ENCODE results near the gene PCGF6.
"Not testable (repeated sequence)": the region's sequence is repeated elsewhere in the genome, so short reads cannot be mapped to it uniquely, and the experiment has no call there.

The PCGF6 gene, protein sequence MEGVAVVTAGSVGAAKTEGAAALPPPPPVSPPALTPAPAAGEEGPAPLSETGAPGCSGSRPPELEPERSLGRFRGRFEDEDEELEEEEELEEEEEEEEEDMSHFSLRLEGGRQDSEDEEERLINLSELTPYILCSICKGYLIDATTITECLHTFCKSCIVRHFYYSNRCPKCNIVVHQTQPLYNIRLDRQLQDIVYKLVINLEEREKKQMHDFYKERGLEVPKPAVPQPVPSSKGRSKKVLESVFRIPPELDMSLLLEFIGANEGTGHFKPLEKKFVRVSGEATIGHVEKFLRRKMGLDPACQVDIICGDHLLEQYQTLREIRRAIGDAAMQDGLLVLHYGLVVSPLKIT

DNA sequence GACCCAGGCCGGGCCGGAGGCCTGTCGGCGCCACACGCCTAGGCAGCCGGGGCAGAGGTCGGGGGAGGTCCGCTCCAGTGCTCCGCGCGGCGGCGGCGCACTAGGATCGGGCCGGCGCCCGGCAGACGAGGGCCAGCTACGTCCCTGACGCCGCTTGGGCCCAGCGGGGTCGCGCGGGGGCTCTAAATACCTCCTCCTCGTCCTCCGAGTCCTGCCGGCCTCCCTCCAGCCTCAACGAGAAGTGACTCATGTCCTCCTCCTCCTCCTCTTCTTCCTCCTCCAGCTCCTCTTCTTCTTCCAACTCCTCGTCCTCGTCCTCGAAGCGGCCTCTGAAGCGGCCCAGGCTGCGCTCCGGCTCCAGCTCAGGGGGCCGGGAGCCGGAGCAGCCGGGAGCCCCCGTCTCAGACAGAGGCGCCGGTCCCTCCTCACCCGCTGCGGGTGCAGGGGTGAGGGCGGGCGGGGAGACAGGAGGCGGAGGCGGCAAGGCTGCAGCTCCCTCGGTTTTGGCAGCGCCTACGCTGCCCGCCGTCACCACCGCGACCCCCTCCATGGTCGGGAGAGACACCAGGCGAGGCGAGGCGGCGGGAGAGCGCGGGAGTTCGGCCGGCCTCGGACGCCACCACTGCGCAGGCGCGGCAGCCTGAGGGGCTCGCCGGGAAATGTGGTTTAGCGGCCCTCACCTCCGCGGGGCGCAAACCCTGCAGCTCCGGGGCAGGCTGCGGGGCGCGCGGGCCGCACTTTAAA, at the start of gene PCGF6:
TSS of gene PCGF6 (minus strand) at position 624 of the 744 bp plus-strand sequence. CDS start at position 550, 74 bp downstream.
- DNase-seq: no peak

DNA sequence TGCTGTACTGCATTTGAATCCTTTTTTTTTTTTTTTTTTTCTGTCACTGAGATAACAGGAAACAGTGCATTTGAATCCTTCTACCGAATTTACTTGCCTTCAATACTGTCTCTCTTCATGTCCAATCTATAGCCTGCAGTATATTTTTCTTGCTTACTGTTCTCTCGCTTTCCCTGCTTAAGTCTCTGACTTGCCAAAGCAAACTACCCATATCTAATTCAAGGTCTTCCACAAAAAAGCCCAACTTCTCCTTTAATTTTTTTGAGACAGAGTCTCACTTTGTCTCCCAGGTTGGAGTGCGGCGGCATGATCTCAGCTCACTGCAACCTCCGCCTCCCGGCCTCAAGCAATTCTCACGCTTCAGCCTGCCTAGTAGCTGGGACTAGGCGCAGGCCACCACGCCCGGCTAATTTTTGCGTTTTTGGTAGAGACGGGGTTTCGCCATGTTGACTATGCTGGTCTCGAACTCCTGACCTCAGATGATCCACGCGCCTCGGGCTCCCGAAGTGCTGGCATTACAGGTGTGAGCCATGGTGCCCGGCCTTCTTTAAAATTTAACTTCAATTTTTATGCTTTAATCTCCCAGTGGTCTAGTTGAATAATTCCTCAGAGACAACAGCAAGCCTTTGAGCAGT, 46.4 kb upstream of the PCGF6 start:
- DNase-seq: no peak

DNA sequence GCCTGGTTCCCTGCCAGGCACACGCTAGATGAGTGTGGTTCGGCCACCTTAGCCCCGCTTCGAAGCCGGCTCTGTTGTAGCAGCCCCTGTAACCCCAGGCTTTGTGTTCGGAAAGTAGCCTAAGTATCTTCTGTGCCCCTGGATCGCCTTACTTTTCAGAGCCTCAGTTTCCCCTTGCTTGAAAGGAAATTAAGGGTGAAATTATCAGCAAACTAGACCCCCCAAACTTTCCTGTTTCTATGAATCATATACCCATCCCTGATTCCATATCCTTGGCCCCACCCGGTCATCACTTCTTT, 45.8 kb upstream of the PCGF6 start:
- DNase-seq: no peak

DNA sequence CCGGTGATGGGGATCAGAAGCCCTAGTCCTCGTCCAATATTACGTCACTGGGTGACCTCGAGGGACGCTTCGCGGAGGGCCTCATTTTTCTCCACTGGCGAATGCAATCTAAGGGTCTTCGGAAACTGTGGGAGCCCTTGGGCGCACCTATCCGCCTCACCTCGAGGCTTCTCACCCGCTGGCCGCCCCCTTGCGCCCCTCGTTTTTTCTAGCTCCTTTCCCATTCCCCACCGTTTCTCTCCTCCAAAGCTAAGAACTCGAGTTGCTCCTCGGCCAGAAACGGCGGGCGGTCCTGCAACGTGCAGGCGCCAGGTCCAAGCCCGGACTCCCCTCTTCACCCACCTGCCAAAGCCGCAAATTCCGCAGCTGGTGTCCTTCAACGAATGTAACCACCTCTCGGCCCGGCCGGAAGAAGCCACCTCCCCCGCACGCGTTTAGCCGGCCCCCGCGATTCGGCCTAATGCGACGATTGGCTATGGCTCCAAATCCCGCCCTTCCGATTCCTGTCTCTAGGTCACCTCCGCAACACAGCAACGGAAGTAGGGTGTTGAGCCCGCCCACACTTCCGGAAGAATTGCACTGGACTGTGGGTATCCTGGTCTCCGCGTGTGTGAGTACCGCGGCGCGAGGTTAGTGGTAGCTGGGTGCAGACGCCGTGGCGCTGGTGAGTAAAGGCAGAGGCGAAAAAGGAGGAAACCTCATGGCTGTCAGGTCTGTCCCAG, 45.3 kb upstream of the PCGF6 start, which contains the start of the genes ATP5MK and PDCD11:
TSS of gene ATP5MK (minus strand) at position 409 of the 722 bp plus-strand sequence. CDS start 4,018 bp downstream, outside the sequence.
TSS of gene PDCD11 (plus strand) at position 560 of the 722 bp plus-strand sequence. CDS start 1,801 bp downstream, outside the sequence.
- DNase-seq: peak; percentile 90

DNA sequence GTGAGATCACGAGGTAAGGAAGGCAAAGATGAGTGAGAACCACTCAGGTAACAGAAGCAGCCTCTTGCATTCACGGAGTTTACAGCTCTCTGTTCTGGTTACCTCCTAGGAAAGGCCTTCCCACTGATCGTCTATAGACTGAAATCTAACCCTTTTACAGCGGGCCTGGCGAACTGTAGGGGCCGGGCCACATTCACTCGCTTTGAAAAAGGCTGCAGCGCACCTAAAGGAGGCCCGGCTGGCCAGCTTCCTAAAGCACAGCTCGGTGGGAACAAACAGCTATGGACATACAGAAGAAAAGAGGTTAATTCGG, 44.8 kb upstream of the PCGF6 start:
- DNase-seq: no peak

DNA sequence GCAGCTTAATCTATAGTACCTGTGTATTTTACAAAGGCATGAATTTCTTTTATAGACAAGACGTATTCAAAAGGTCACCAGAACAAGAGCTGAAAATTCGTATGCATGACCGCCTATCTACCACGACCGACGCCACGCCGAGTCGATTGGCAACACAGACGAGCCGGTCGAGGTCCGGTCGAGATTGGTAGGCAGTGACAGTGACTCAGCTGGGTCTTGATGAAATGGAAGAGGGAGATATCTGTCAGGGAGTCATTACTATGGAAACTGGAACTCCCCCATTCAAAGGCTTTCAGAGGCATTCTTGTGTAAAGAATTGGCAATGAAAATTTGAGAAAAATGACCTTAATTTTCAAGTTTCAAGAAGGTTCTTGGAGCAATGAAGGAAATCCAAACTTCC, 43.2 kb upstream of the PCGF6 start:
- no peak for DNase-seq

DNA sequence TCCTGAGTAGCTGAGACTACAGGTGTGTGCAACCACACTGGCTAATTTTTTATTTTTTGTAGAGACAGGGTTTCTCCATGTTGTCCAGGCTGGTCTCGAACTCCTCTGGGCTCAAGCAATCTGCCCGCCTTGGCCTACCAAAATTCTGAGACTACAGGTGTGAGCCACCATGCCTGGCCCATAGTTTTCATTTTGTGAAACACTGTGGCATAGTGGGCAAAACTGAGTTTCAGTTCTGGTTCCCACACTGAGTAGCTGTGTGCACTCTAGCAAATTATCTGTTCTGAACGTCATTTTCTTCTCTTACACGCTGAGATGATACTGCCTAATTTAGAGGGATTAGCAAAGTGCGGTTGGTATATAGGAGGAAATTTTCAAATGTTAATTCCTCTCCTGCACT, 31.8 kb upstream of the PCGF6 start:
- DNase-seq: no peak

DNA sequence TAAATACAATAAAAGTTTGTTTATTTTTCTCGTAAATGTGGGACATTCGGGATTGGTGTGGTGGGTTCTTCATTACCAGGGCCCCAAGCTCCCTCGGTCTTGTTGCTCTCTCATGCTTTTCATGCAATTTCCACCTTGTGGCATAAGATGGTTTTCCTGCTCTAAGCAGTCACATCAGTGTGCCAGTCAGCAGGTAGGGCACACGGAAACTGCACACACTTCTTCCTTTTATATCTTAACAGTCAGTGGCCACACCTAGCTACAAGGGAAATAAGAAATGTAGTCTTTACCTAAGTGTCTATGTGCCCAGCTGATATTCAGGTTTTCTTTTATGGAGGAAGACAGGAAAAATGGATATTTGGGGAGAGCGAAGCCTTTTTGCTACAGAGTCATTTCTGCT, 23.3 kb upstream of the PCGF6 start:
- no peak for DNase-seq

DNA sequence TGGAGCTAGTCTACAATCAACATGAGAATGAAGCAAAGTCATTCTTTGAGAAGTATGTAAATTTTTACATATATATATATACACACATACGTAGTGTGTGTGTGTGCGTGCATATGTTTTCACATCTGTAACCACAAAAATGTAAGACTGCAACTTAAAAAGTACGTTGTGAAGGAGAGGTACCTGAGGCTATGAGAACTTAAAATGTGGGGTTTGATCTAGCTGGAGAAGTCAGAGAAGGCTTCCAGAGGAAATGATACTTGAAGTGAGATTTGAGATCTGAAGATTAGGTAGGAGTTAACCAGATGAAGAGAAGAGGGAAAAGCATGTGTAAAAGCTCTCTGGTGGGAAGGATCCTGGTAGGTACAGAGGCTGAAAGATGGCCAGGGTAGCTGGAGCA, 22.6 kb upstream of the PCGF6 start:
- no peak for DNase-seq

DNA sequence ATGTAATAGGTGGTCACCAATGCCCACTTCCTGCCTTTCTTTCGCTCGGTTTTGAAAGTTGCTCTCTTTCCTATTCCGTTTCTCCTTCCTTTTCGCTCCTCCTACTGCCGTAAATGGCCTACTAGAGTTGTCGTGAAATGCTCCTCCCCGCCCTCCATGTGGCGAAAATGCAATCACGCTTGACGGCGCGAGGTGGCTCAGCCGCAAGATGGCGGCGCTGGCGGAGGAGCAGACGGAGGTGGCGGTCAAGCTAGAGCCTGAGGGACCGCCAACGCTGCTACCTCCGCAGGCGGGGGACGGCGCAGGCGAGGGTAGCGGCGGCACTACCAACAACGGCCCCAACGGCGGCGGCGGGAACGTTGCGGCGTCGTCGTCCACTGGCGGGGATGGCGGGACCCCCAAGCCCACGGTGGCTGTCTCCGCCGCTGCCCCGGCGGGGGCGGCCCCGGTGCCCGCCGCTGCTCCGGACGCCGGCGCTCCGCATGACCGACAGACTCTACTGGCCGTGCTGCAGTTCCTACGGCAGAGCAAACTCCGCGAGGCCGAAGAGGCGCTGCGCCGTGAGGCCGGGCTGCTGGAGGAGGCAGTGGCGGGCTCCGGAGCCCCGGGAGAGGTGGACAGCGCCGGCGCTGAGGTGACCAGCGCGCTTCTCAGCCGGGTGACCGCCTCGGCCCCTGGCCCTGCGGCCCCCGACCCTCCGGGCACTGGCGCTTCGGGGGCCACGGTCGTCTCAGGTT, 17.0 kb upstream of the PCGF6 start, which contains the start of gene TAF5:
TSS of gene TAF5 (plus strand) at position 195 of the 737 bp plus-strand sequence. CDS start at position 209, 14 bp downstream.
- peak; percentile 80 for DNase-seq

DNA sequence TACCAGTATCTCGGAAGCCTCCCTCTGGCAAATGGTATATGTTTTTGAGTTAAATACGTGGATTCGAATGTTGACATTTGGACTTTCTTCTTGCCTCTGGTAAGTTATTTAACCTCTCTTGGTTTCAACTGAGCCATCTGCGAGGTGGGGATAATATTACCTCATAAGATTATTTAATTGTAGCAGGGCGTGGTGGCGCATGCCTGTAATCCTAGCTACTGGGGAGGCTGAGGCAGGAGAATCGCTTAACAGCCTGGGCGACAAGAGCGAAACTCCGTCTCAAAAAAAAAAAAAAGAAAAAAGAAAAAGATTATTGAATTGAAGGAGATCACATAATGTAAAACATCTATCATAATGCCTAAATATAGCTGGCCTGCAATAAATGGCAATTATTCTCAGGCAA, 16.4 kb upstream of the PCGF6 start:
- DNase-seq: no peak

DNA sequence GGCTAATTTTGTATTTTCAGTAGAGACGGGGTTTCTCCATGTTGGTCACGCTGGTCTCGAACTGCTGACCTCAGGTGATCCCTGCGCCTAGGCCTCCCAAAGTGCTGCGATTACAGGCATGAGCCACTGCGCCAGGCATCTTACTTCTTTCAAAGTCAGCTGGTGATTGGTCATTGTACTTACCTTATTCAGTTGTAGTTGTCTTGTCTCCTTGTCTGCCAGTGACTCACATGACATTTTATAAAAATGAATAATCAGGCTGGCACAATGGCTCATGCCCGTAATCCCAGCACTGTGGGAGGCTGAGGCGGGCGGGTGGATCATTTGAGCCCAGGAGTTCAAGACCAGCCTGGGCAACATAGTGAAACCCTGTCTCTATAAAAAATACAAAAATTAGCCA, 9.9 kb upstream of the PCGF6 start:
- not testable (repeated sequence) for DNase-seq

DNA sequence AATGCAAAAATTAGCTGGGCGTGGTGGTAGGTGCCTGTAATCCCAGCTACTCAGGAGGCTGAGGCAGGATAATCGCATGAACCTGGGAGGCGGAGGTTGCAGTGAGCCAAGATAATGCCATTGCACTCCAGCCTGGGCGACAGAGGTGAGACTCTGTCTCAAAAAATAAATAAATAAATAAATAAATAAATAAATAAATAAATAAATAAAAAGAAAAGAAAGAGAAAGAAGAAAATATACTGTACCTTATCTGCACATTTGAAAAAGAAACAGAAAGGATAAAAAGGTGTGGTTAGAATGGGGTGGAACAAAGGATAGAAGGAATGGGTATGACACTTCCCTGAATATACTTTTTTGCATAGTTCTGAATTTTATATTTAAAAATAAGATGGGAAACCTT, 8.6 kb upstream of the PCGF6 start:
- DNase-seq: not testable (repeated sequence)

DNA sequence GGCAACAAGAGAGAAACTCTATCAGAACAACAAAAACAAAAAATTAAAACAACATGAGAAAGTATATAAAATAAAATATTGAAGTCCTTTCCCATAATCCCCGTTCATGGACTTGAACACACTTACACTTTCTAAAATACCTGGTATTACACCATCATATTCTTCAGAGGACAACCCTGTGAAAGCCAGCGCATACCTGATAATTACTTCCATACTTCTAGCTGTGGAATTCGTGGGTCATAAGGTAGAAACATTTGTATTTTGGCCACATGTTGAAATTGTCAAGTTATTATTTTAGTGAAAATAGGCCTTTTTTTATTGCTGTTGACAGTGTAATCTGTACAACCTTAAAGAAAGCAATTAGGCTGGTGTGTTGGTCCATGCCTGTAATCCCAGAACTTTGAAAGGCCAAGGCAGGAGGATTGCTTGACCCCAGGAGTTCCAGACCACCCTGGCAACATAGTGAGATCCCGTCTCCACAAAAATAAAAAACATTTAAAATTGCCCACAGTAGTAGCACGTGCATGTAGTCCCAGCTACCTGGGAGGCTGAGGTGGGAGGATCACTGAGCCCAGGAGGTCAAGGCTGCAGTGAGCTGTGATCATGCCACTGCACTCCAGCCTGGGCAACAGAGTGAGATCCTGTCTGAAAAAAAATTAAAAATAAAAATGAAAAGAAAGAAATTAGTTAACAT, 5.1 kb upstream of the PCGF6 start:
- DNase-seq: no peak

DNA sequence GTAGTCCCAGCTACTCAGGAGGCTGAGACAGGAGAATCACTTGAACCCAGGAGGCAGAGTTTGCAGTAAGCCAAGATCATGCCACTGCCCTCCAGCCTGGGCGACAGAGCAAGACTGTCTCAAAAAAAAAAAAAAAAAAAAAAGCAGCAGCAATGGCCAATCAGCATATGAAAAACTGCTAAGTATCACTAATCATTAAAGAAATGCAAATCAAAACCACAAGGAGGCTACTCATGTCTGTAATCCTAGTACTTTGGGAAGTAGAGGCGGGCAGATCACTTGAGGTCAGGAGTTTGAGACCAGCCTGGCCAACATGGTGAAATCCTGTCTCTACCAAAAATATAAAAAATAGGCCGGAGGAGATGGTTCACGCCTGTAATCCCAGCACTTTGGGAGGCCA, 3.6 kb upstream of the PCGF6 start:
- not testable (repeated sequence) for DNase-seq

DNA sequence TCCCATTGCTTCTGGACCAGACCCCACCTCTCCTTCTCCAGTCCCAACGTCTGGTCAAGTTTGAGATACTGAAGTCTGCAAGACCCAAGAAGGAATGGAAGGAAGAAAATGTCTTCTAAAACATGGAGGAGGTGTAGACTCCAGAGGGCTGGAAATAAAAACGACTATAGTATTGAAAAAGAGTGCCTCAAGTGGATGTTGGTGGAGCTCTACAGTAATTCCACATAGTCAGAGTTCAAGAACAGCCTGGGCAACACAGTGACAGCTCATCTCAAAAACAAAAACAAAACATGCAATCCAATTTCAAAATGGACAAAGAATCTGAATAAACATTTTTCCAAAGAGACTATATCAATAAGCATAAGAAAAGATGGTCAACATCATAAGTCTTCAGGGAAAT, 2.3 kb upstream of the PCGF6 start:
- no peak for DNase-seq

DNA sequence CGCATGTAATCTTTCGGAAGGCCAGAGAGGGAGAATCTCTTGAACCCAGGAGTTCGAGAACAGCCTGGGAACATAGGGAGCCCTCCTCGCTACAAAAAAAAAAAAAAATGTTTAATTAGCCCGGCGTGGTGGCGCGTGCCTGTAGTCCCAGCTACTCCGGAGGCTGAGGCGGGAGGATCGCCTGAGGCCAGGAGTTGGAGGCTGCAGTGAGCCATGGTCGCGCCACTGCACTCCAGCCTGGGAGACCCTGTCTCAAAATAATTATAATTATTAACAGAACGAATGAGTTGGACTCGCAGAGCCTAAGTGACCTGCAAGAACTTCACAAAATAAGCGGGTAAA, 794 bp downstream of the PCGF6 start:
- no peak for DNase-seq

DNA sequence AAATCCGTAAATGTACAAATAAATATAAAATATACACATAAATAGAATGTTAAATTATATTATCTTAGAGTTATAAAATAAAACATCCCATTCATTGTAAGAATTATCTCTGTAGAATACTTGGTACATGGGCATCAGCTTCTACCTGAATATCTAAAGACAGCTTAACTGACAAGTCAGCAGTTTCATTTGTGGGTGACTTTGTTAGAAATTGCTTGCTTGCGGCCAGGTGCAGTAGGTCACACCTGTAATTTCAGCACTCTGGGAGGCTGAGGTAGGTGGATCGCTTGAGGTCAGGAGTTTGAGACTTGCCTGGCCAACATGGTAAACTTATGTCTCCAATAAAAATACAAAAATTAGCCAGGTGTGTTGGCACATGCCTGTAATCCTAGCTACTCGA, 14.6 kb downstream of the PCGF6 start:
- DNase-seq: no peak

DNA sequence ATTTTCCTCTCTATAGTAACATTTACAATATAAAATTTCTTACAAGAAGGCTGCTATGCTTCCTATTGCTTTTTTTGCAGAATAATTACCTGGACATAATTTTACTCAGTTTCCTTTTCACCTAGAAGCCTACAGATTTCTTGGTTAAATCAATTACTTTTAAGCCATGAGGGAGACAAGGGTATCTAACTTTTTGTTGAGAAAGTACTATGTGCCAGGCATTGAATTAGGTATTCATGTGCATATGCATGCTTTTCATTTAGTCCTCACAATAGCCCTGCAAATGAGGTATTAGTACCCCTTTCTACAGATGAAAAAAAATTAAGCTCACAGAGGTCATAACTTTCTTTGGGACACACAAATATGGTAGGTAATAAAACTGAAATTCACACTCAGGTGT, 16.4 kb downstream of the PCGF6 start:
- no peak for DNase-seq

DNA sequence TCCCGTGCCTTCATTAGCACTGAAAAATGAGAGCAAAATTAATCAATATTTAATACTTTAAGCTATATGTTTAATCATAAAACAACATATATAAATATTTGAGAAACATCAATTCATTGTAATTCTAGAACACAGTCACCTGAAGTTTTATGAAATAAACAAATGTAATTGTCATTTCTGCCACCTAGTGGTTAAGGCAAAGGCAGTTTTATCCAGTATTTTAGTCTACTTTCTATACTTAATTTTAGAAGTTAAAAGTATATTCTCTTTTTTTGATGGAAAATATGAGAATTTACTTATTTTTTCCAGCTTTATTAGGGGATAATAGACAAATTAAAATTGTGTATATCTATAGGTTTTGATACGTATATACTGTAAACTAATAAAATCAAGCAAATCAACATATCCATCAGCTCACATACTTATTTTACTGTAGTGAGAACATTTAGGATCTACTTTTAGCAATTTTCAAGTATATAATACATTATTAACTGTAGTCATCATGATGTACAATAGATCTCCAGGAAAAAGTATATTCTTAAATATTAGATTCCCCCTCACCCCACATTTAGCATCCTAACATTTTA, 16.9 kb downstream of the PCGF6 start:
- no peak for DNase-seq

DNA sequence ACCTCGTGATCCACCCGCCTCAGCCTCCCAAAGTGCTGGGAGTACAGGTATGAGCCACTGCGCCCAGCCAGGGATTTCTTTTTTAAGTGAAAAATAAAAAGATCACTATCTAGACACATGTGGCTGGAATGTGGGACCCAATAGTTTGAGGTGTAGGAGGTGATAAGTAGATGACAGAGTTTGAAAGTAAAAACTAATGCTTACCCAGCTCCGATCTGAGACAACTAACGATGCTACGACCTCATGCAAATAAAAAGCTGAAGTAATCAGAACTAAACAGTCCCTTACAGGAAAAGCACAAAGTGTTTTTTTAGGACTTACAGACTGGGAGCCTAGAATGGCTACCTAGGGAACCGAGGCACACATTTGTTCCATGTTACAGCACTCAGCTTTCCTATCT, 23.0 kb downstream of the PCGF6 start:
- no peak for DNase-seq

DNA sequence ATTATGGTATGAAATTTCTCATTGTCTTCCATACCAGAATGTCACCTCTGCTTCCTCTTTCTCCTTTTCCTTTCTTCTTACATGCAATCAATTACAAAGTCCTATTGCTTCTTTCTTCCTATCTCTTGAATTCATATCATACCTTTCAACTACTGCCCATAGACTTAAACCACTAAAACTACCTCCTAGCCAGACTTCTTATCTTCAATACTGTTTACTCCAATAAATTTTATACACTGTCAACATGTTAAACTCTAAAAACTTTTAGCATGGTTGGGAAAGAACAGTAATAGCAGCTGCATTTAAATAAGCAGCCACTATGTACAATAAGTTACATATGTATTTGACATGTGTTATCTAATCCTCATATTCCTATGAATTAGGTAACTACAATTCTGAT, 34.9 kb downstream of the PCGF6 start:
- no peak for DNase-seq
